ENCODE data around the gene TENM4.

TENM4 gene

DNA sequence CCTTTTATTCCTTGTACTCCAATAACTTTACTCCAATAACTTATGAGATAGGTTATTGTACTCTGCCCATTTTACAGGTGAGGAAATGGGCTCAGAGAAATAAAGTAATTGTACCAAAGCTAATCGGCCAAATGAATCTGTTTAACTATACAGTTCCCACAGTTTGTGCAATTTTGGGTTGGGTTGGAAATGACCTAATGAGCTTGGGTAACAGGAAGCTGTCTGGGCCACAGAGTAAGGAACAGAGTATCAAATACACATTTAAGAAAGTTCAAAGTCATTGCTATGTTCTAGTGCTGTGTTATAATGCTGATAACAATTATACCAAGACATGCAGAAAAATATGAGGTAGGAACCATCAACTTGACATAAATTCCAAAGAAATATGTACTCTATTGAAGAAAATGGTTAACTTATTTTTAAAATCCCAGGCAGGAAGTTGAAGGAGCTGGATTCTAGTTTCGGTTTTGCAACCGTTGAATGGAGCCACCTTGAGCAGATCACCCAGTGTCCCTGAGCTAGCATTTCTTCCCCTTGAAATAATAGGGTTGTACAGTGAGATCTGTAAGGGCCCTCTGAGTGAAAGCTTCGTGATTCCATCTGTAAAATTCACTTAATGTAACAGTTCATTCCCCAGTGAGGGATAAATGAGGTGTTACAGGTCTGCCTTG, 505.3 kb downstream of the TENM4 start:
- no peaks in the 10 kb centered on the region for H3K36me3 ChIP-seq (ENCODE audit: control insufficient read depth in 1 of 2, insufficient read depth in 2 of 2, low read length in 2 of 2)
- H3K27me3 ChIP-seq (ENCODE audit: low read depth, low read length) = no peaks in the 10 kb centered on the region
- no peak overlapping the region for H3K27ac ChIP-seq (ENCODE audit: low read length)
- peaks cover 0 to 9% of the 10 kb centered on the region in 2 donors for H3K4me1 ChIP-seq (ENCODE audit: control insufficient read depth in 1 of 2, insufficient read depth in 2 of 2, low read length in 2 of 2)
- H3K4me3 ChIP-seq (ENCODE audit: low read depth in 1 of 2, low read length in 2 of 2) = no peak overlapping the region
- no peaks in the 10 kb centered on the region for H3K9me3 ChIP-seq (ENCODE audit: control insufficient read depth in 1 of 2, low read length in 2 of 2)

DNA sequence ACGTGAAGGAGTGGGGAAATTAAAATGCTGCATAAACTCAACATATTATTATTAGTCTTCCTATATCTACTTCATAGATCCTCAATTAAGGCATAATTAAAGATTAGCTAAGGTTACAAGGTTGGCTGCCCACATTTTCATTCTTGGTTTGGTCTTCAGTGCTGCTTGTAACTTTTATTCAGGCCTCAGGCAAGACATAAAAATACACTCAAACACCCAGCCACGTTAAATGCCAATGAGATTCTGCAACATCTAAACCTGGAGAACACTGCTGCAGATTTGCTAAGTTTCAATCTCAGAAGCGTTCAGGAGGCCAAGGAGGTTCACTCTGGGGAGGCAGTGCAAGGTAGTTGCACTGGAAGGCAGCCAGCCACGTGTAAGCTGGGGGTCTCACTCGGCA, 507.5 kb downstream of the TENM4 start:
- no peaks in the 10 kb centered on the region for H3K9me3 ChIP-seq (ENCODE audit: control insufficient read depth in 1 of 2, low read length in 2 of 2)
- H3K27me3 ChIP-seq (ENCODE audit: low read depth, low read length) = no peaks in the 10 kb centered on the region
- H3K36me3 ChIP-seq (ENCODE audit: control insufficient read depth in 1 of 2, insufficient read depth in 2 of 2, low read length in 2 of 2) = no peaks in the 10 kb centered on the region
- H3K27ac ChIP-seq (ENCODE audit: low read length) = no peak overlapping the region
- H3K4me3 ChIP-seq (ENCODE audit: low read depth in 1 of 2, low read length in 2 of 2) = no peak overlapping the region
- H3K4me1 ChIP-seq (ENCODE audit: control insufficient read depth in 1 of 2, insufficient read depth in 2 of 2, low read length in 2 of 2) = peaks cover 0 to 9% of the 10 kb centered on the region in 2 donors

DNA sequence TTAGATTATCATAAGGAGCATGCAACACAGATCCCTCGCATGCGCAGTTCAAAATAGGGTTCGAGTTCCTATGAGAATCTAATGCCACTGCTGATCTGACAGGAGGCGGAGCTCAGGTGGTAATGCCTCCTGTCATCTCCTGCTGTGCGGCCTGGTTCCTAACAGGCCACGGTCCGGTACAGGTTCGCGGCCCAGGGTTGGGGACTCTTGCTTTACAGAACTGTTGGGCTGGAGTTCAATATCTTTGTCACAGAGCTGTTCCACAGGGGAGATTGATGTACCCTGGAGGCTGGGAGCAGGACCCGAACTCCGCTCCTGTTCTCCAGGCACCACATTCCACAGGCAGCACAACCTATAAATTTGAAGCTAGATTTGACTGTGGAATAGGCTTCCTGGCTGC, 508.1 kb downstream of the TENM4 start:
- Histone ChIP-seq H3K4me1 (ENCODE audit: control insufficient read depth in 1 of 2, insufficient read depth in 2 of 2, low read length in 2 of 2) (peaks cover 0 to 9% of the 10 kb centered on the region in 2 donors), H3K27me3 (ENCODE audit: low read depth, low read length) (no peaks in the 10 kb centered on the region), H3K27ac (ENCODE audit: low read length) (no peak overlapping the region), H3K9me3 (ENCODE audit: control insufficient read depth in 1 of 2, low read length in 2 of 2) (no peaks in the 10 kb centered on the region), H3K4me3 (ENCODE audit: low read depth in 1 of 2, low read length in 2 of 2) (no peak overlapping the region), H3K36me3 (ENCODE audit: control insufficient read depth in 1 of 2, insufficient read depth in 2 of 2, low read length in 2 of 2) (no peaks in the 10 kb centered on the region)

GRCh38 chr11:78931891-78932290, 508.9 kb downstream of the TENM4 start:
- Histone ChIP-seq H3K9me3 (ENCODE audit: control insufficient read depth in 1 of 2, low read length in 2 of 2) (no peaks in the 10 kb centered on the region), H3K36me3 (ENCODE audit: control insufficient read depth in 1 of 2, insufficient read depth in 2 of 2, low read length in 2 of 2) (no peaks in the 10 kb centered on the region), H3K4me1 (ENCODE audit: control insufficient read depth in 1 of 2, insufficient read depth in 2 of 2, low read length in 2 of 2) (peaks cover 0 to 9% of the 10 kb centered on the region in 2 donors), H3K27me3 (ENCODE audit: low read depth, low read length) (no peaks in the 10 kb centered on the region), H3K4me3 (ENCODE audit: low read depth in 1 of 2, low read length in 2 of 2) (no peak overlapping the region), H3K27ac (ENCODE audit: low read length) (no peak overlapping the region)

DNA sequence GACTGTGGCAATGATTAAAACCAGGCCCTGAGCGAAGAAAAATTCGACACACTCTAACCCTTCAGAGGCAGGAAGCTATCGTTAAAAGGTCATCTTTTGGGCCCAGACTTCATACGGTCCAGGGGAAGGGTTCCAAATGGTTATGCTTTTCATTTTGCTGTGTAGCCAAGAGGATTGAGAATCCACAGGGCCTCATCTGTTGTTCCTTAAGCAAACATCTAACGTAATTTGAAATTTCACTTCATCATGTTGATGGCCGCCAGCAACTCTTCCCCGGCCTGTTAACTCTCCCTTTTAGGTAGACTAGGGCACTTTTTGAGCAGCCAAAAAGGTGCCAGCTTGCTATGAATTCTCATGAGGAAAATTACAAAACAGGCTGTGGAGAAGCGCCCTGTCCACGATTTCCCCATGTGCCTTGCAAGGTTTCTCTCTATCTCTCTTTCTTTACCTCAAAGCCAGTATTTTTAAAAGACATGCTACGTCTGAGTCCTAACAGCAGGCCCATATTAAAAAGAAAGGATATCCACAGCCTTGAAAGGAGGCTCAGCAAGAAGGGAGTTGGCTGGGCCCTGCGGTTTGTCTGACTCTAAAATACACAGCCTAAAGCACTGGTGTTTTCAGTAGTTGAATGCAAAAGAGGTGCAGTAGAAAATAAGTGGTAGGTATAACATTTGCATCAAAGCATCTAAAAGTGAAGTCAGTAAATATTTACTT, 509.9 kb downstream of the TENM4 start:
- no peaks in the 10 kb centered on the region for H3K36me3 ChIP-seq (ENCODE audit: control insufficient read depth in 1 of 2, insufficient read depth in 2 of 2, low read length in 2 of 2)
- no peak overlapping the region for H3K4me3 ChIP-seq (ENCODE audit: low read depth in 1 of 2, low read length in 2 of 2)
- H3K4me1 ChIP-seq (ENCODE audit: control insufficient read depth in 1 of 2, insufficient read depth in 2 of 2, low read length in 2 of 2) = peaks cover 0 to 9% of the 10 kb centered on the region in 2 donors
- no peaks in the 10 kb centered on the region for H3K27me3 ChIP-seq (ENCODE audit: low read depth, low read length)
- H3K27ac ChIP-seq (ENCODE audit: low read length) = no peak overlapping the region
- no peaks in the 10 kb centered on the region for H3K9me3 ChIP-seq (ENCODE audit: control insufficient read depth in 1 of 2, low read length in 2 of 2)

DNA sequence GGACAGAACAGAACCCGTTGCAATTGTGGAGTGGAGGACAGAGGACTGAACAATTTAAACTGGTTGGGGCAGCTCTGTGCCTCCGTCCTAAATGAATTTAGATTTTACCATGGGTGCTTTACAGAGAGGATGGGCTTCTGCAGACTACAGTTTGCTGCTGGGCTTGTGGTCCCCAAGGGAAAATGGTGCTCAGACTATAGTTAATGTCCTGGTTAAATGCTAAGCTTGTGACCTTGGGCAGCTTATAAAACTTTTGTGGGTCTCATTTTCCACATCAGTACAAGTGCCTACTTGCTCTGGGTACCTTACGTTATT, 511.0 kb downstream of the TENM4 start:
- Histone ChIP-seq H3K4me3 (ENCODE audit: low read depth in 1 of 2, low read length in 2 of 2) (no peak overlapping the region), H3K9me3 (ENCODE audit: control insufficient read depth in 1 of 2, low read length in 2 of 2) (no peaks in the 10 kb centered on the region), H3K27ac (ENCODE audit: low read length) (no peak overlapping the region), H3K36me3 (ENCODE audit: control insufficient read depth in 1 of 2, insufficient read depth in 2 of 2, low read length in 2 of 2) (no peaks in the 10 kb centered on the region), H3K27me3 (ENCODE audit: low read depth, low read length) (no peaks in the 10 kb centered on the region), H3K4me1 (ENCODE audit: control insufficient read depth in 1 of 2, insufficient read depth in 2 of 2, low read length in 2 of 2) (peaks cover 0 to 9% of the 10 kb centered on the region in 2 donors)

- H3K4me1 ChIP-seq (ENCODE audit: control insufficient read depth in 1 of 2, insufficient read depth in 2 of 2, low read length in 2 of 2) = peaks cover 0 to 9% of the 10 kb centered on the region in 2 donors
- H3K9me3 ChIP-seq (ENCODE audit: control insufficient read depth in 1 of 2, low read length in 2 of 2) = no peaks in the 10 kb centered on the region
- H3K36me3 ChIP-seq (ENCODE audit: control insufficient read depth in 1 of 2, insufficient read depth in 2 of 2, low read length in 2 of 2) = no peaks in the 10 kb centered on the region
- no peaks in the 10 kb centered on the region for H3K27me3 ChIP-seq (ENCODE audit: low read depth, low read length)
- H3K4me3 ChIP-seq (ENCODE audit: low read depth in 1 of 2, low read length in 2 of 2) = no peak overlapping the region
- no peak overlapping the region for H3K27ac ChIP-seq (ENCODE audit: low read length)
Observed at GRCh38 chr11:78929207-78929905, 511.5 kb downstream of the TENM4 start.

GRCh38 chr11:78927511-78927910, 513.3 kb downstream of the TENM4 start:
- Histone ChIP-seq H3K36me3 (ENCODE audit: control insufficient read depth in 1 of 2, insufficient read depth in 2 of 2, low read length in 2 of 2) (no peaks in the 10 kb centered on the region), H3K27me3 (ENCODE audit: low read depth, low read length) (no peaks in the 10 kb centered on the region), H3K27ac (ENCODE audit: low read length) (no peak overlapping the region), H3K4me1 (ENCODE audit: control insufficient read depth in 1 of 2, insufficient read depth in 2 of 2, low read length in 2 of 2) (peaks cover 0 to 9% of the 10 kb centered on the region in 2 donors), H3K4me3 (ENCODE audit: low read depth in 1 of 2, low read length in 2 of 2) (no peak overlapping the region), H3K9me3 (ENCODE audit: control insufficient read depth in 1 of 2, low read length in 2 of 2) (no peaks in the 10 kb centered on the region)

GRCh38 chr11:78926633-78927338, 514.0 kb downstream of the TENM4 start:
- H3K27me3 ChIP-seq (ENCODE audit: low read depth, low read length) = no peaks in the 10 kb centered on the region
- no peak overlapping the region for H3K4me3 ChIP-seq (ENCODE audit: low read depth in 1 of 2, low read length in 2 of 2)
- no peak overlapping the region for H3K27ac ChIP-seq (ENCODE audit: low read length)
- H3K4me1 ChIP-seq (ENCODE audit: control insufficient read depth in 1 of 2, insufficient read depth in 2 of 2, low read length in 2 of 2) = peaks cover 0 to 8% of the 10 kb centered on the region in 2 donors
- no peaks in the 10 kb centered on the region for H3K9me3 ChIP-seq (ENCODE audit: control insufficient read depth in 1 of 2, low read length in 2 of 2)
- no peaks in the 10 kb centered on the region for H3K36me3 ChIP-seq (ENCODE audit: control insufficient read depth in 1 of 2, insufficient read depth in 2 of 2, low read length in 2 of 2)

DNA sequence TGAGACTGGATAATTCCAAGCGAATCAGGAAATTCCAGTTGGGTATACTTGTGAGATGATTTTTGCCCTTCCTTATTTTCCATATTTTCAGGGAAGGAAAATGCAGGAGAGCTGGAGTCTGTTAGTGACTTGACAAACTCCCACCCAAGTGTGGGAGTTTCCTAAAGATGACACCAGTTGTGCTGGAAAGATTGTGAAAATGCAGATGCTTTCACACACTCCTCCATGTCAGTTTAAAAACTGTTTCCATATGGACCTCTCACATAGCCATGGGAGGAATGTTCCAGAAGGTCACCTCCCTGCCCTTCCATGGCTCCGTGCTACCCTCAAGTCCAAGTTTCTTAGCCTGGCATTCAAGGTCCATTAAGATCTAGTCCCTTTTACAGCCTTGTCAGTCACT, 515.4 kb downstream of the TENM4 start:
- H3K27ac ChIP-seq (ENCODE audit: low read length) = no peak overlapping the region
- no peak overlapping the region for H3K4me3 ChIP-seq (ENCODE audit: low read depth in 1 of 2, low read length in 2 of 2)
- H3K9me3 ChIP-seq (ENCODE audit: control insufficient read depth in 1 of 2, low read length in 2 of 2) = no peaks in the 10 kb centered on the region
- H3K4me1 ChIP-seq (ENCODE audit: control insufficient read depth in 1 of 2, insufficient read depth in 2 of 2, low read length in 2 of 2) = no peaks in the 10 kb centered on the region
- H3K27me3 ChIP-seq (ENCODE audit: low read depth, low read length) = no peaks in the 10 kb centered on the region
- no peaks in the 10 kb centered on the region for H3K36me3 ChIP-seq (ENCODE audit: control insufficient read depth in 1 of 2, insufficient read depth in 2 of 2, low read length in 2 of 2)

Data from muscle layer of duodenum (tissue), 2 donors.